CD4-positive, alpha-beta T cell (primary cell): ENCODE data around the gene CD2AP. TPM values are rescaled to one million over a fixed set of nuclear protein-coding genes. Genes with fewer than 3 reads are reported as not detected.

Experiments used
- ATAC-seq: fragments of 200-7000 bp; cut with Tn5 transposase; one replicate; pipeline ENCODE4 v1.10.0; 2022; ENCODE audit warnings: mild to moderate bottlenecking; ENCODE audit not compliant: poor library complexity
- CTCF ChIA-PET: fragments of 350-600 bp; sonication (Branson Sonifier 250); formaldehyde crosslinking; loops from one replicate; lab custom pipeline; 2021; ENCODE audit warnings: antibody characterized with exemption, inconsistent platforms; lab: Charles Lee
- POLR2A ChIA-PET: fragments of 350-600 bp; sonication (Branson Sonifier 250); formaldehyde crosslinking; loops from one replicate; lab custom pipeline; 2021; ENCODE audit warnings: antibody characterized with exemption, inconsistent platforms; lab: Charles Lee
- DNase-seq, 14 experiments: peaks; one replicate each; pipeline ENCODE4 v3.0.0-alpha.2; 2013 to 2020; ENCODE audit warnings: mixed read lengths in 2 of 14
- H3K27ac ChIP-seq, 2 donors: one replicate each; pipeline versions ENCODE4 v1.5.1 to v1.7.0; 2013; ENCODE audit warnings: low read length in 2 of 2, low read depth in 1 of 2, mild to moderate bottlenecking in 1 of 2
- H3K27me3 ChIP-seq, 2 experiments: 1 replicate in 1 of 2; 2 replicates in 1 of 2; pipeline versions ENCODE4 v1.6.1 to v1.7.0; 2013; ENCODE audit warnings: low read length in 2 of 2, control low read depth in 1 of 2, mild to moderate bottlenecking in 1 of 2, moderate library complexity in 1 of 2; ENCODE audit not compliant: insufficient read depth in 2 of 2, control insufficient read depth in 1 of 2
- H3K36me3 ChIP-seq: one replicate; pipeline ENCODE4 v1.6.1; 2013; ENCODE audit warnings: low read length, control low read depth; ENCODE audit not compliant: insufficient read depth
- H3K4me1 ChIP-seq: one replicate; pipeline ENCODE4 v1.6.1; 2013; ENCODE audit warnings: low read length, control low read depth; ENCODE audit not compliant: insufficient read depth
- H3K4me3 ChIP-seq: one replicate; pipeline ENCODE4 v1.5.1; 2013; ENCODE audit warnings: mild to moderate bottlenecking, low read length, moderate library complexity
- H3K9me3 ChIP-seq, 2 experiments: 1 replicate in 1 of 2; 2 replicates in 1 of 2; pipeline versions ENCODE4 v1.6.1 to v1.7.0; 2013; ENCODE audit warnings: low read length in 2 of 2, mild to moderate bottlenecking in 2 of 2, control low read depth in 1 of 2, moderate library complexity in 1 of 2; ENCODE audit not compliant: control insufficient read depth in 1 of 2, insufficient read depth in 1 of 2
- H3K27ac Mint-ChIP-seq: one replicate; pipeline ENCODE4 v1.8.0; 2020; ENCODE audit warnings: mixed read lengths
- H3K27me3 Mint-ChIP-seq: one replicate; pipeline ENCODE4 v1.8.0; 2021; ENCODE audit warnings: mixed read lengths
- H3K36me3 Mint-ChIP-seq: one replicate; pipeline ENCODE4 v1.8.0; 2021; ENCODE audit warnings: low read depth, mixed read lengths
- H3K4me1 Mint-ChIP-seq: one replicate; pipeline ENCODE4 v1.8.0; 2021; ENCODE audit warnings: low read depth, mixed read lengths
- H3K4me3 Mint-ChIP-seq: one replicate; pipeline ENCODE4 v1.8.0; 2020; ENCODE audit warnings: mild to moderate bottlenecking, mixed read lengths
- H3K9me3 Mint-ChIP-seq: one replicate; pipeline ENCODE4 v1.8.0; 2020; ENCODE audit warnings: mixed read lengths
- intact Hi-C, 2 experiments: fragments of 100-400 bp; cut with DNase I in 1 of 2; cut with micrococcal nuclease in 1 of 2; formaldehyde crosslinking; loops; one replicate each; pipeline versions ENCODE4 v1.15.1 to v1.9.0; 2023 to 2025; cut with DNase I, micrococcal nuclease
- total RNA-seq, 174 experiments: library from RNA in 2 of 174; stranded (reverse) in 2 of 174; gene quantifications; one replicate each; pipeline ENCODE4 v1.2.3 and lab custom pipeline; 2021 to 2026
- TF ChIP-seq, protein P1 (sequence below): fragments of 200-600 bp; IDR thresholded peaks from one replicate; pipeline ENCODE4 v1.8.0; 2022; ENCODE audit warnings: antibody characterized with exemption, mild to moderate bottlenecking

Gene CD2AP
- total RNA-seq, 2 experiments from 2014 or later = 29.4 to 31.3 TPM

- DNase-seq (no peak), ATAC-seq (no peak)
- peaks cover 9% of the 10 kb centered on the region for H3K4me1 ChIP-seq
- intact Hi-C loops = loop anchor here in 1 of 2 experiments (5.0 kb wide), 2 partner anchors 102 to 1782 kb away; no protein-coding TSS in a partner anchor
- H3K9me3 Mint-ChIP-seq = no peaks in the 10 kb centered on the region
- H3K27me3 Mint-ChIP-seq = no peaks in the 10 kb centered on the region
- no peak overlapping the region for H3K4me3 Mint-ChIP-seq
- no peaks in the 10 kb centered on the region for H3K36me3 ChIP-seq
- no peaks in the 10 kb centered on the region for H3K36me3 Mint-ChIP-seq
- peak overlapping the region; percentile 4 for H3K27ac Mint-ChIP-seq
- peaks cover 24% of the 10 kb centered on the region for H3K4me1 Mint-ChIP-seq
- ChIA-PET CTCF (no interaction called here), POLR2A (no interaction called here)
- TF ChIP-seq, protein P1, sequence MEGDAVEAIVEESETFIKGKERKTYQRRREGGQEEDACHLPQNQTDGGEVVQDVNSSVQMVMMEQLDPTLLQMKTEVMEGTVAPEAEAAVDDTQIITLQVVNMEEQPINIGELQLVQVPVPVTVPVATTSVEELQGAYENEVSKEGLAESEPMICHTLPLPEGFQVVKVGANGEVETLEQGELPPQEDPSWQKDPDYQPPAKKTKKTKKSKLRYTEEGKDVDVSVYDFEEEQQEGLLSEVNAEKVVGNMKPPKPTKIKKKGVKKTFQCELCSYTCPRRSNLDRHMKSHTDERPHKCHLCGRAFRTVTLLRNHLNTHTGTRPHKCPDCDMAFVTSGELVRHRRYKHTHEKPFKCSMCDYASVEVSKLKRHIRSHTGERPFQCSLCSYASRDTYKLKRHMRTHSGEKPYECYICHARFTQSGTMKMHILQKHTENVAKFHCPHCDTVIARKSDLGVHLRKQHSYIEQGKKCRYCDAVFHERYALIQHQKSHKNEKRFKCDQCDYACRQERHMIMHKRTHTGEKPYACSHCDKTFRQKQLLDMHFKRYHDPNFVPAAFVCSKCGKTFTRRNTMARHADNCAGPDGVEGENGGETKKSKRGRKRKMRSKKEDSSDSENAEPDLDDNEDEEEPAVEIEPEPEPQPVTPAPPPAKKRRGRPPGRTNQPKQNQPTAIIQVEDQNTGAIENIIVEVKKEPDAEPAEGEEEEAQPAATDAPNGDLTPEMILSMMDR = no peak
- H3K9me3 ChIP-seq = no peaks in the 10 kb centered on the region
- H3K27me3 ChIP-seq = no peaks in the 10 kb centered on the region
- no peak overlapping the region for H3K27ac ChIP-seq
- H3K4me3 ChIP-seq = no peak overlapping the region
These were observed 152.4 kb downstream of the CD2AP start for GRCh38 chr6:47629954-47630353.

DNA sequence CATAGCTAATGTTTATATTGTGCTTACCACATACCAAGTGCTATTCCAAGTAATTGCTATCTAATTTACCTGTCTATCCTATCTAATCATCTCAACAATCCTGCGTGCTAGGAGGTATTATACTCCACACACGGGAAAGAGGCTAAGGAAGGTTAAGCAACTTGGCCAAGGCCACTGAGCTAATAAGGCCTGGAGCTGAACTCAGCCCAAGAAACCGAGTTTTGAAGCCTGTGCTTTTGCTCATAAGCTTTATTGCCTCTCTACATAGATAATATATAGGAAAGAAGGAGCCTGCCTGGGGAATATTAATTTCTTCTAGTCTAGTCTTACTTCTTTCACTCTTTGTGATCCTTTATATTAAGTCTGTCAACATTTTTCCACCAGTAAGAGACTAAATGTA, 153.0 kb downstream of the CD2AP start:
- ATAC-seq (no peak), DNase-seq (no peak)
- Mint-ChIP-seq H3K4me3 (no peak overlapping the region), H3K4me1 (peaks cover 24% of the 10 kb centered on the region), H3K27me3 (no peaks in the 10 kb centered on the region), H3K9me3 (no peaks in the 10 kb centered on the region), H3K27ac (peak overlapping the region; percentile 4), H3K36me3 (no peaks in the 10 kb centered on the region)
- Histone ChIP-seq H3K4me3 (no peak overlapping the region), H3K9me3 (no peaks in the 10 kb centered on the region), H3K27ac (no peak overlapping the region), H3K4me1 (peaks cover 9% of the 10 kb centered on the region), H3K27me3 (no peaks in the 10 kb centered on the region), H3K36me3 (no peaks in the 10 kb centered on the region)
- ChIA-PET POLR2A (interaction anchor here (1.4 to 1.6 kb wide), 3 partner anchors 152 to 216 kb away, joined by 4 to 9 read pairs (median 7); partner anchors contain the start of gene CD2AP), CTCF (interaction anchor here (0.8 to 1.4 kb wide), 3 partner anchors 38 to 193 kb away, joined by 3 to 7 read pairs (median 5); no protein-coding TSS in a partner anchor)
- intact Hi-C loops = loop anchor here in 1 of 2 experiments (5.0 kb wide), 2 partner anchors 102 to 1782 kb away; no protein-coding TSS in a partner anchor
- TF ChIP-seq, protein P1 = no peak

DNA sequence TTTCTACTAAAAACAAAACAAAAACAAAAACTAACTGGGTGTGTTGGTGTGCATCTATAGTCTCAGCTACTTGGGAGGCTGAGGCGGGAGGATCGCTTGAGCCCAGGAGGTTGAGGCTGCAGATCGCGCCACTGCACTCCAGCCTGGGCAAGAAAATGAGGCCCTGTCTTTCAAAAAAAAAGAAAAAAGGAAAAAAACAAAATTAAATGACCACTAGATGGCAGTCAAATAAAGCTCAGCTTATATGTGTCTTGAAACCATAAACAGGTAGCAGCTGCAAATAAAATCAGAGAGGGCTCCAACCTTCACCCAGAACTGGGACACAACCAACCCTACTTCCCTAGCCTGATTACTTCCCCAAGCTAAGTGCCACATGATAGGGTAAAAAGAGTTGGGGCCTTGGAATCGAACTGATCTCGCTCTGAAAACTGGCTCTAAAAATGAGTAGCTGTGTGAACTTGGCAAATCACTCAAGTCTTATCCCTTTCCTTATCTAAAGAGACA, 153.7 kb downstream of the CD2AP start:
- Histone ChIP-seq H3K36me3 (no peaks in the 10 kb centered on the region), H3K4me3 (no peak overlapping the region), H3K27ac (no peak overlapping the region), H3K4me1 (peaks cover 9% of the 10 kb centered on the region), H3K9me3 (no peaks in the 10 kb centered on the region), H3K27me3 (no peaks in the 10 kb centered on the region)
- H3K27ac Mint-ChIP-seq = peak overlapping the region; percentile 6
- intact Hi-C loops = loop anchor here (1.0 to 5.0 kb wide), 5 partner anchors 101 to 1781 kb away; no protein-coding TSS in a partner anchor
- CTCF ChIA-PET = interaction anchor here (0.9 to 1.4 kb wide), 5 partner anchors 39 to 1779 kb away, joined by 3 to 7 read pairs (median 5); no protein-coding TSS in a partner anchor
- DNase-seq (peak in 3 of 14 experiments; percentile 53 to 58 (median 56)), ATAC-seq (peak; percentile 44)
- TF ChIP-seq, protein P1 = peak; percentile 70
- POLR2A ChIA-PET = interaction anchor here (0.7 to 1.6 kb wide), 4 partner anchors 38 to 217 kb away, joined by 3 to 9 read pairs (median 6); partner anchors contain the start of gene CD2AP
- no peaks in the 10 kb centered on the region for H3K27me3 Mint-ChIP-seq
- no peaks in the 10 kb centered on the region for H3K36me3 Mint-ChIP-seq
- H3K4me1 Mint-ChIP-seq = peaks cover 24% of the 10 kb centered on the region
- H3K9me3 Mint-ChIP-seq = no peaks in the 10 kb centered on the region
- no peak overlapping the region for H3K4me3 Mint-ChIP-seq
